Coronary artery (tissue), 2 donors: ENCODE data around the gene RTL10.

Experiments used
- DNase-seq: peaks from one replicate; pipeline ENCODE4 v3.0.0-alpha.2; 2017; ENCODE audit warnings: low spot score
- H3K27ac ChIP-seq, 2 donors: fragments of 200-600 bp; sonication (generic); one replicate each; pipeline ENCODE4 v1.5.1; 2016 to 2019
- H3K4me3 ChIP-seq: fragments of 200-600 bp; sonication (generic); 2 replicates; pipeline ENCODE4 v1.5.1; 2016; ENCODE audit warnings: mild to moderate bottlenecking, moderate library complexity
- CTCF ChIP-seq: fragments of 200-600 bp; sonication (generic); IDR thresholded peaks from one replicate; pipeline ENCODE4 v1.5.1; 2019; ENCODE audit warnings: antibody characterized with exemption

Gene RTL10

GRCh38 chr22:19875061-19875530, 20.4 kb upstream of the RTL10 start:
- Histone ChIP-seq H3K27ac (no peak overlapping the region), H3K4me3 (no peak overlapping the region)
- TF ChIP-seq CTCF = no peak
- DNase-seq = peak; percentile 68

GRCh38 chr22:19874307-19875060, 19.8 kb upstream of the RTL10 start:
- DNase-seq = peak; percentile 73
- H3K27ac ChIP-seq = no peak overlapping the region

GRCh38 chr22:19873960-19874306, 19.3 kb upstream of the RTL10 start:
- no peak for TF ChIP-seq CTCF
- no peak overlapping the region for H3K4me3 ChIP-seq
- H3K27ac ChIP-seq = no peak overlapping the region
- DNase-seq = peak; percentile 72

More at GRCh38 chr22:19874307-19875060, 19.8 kb upstream of the RTL10 start:
- no peak for TF ChIP-seq CTCF
- no peak overlapping the region for H3K4me3 ChIP-seq

GRCh38 chr22:19873138-19873959, 18.7 kb upstream of the RTL10 start:
- no peak overlapping the region for H3K4me3 ChIP-seq
- H3K27ac ChIP-seq = no peak overlapping the region
- DNase-seq = peak; percentile 66
- no peak for TF ChIP-seq CTCF

GRCh38 chr22:19872779-19873137, 18.1 kb upstream of the RTL10 start:
- no peak overlapping the region for H3K4me3 ChIP-seq
- DNase-seq = no peak
- no peak overlapping the region for H3K27ac ChIP-seq
- TF ChIP-seq CTCF = no peak

GRCh38 chr22:19871845-19872778, 17.4 kb upstream of the RTL10 start:
- H3K4me3 ChIP-seq = no peak overlapping the region
- TF ChIP-seq CTCF = no peak
- H3K27ac ChIP-seq = no peak overlapping the region
- peak; percentile 68 for DNase-seq
